SK-N-MC (cell line): Measurements from ENCODE around the gene ULK4.

Experiments used
- EZH2 ChIP-seq: fragments of 200-600 bp; sonication (generic); IDR thresholded peaks from one replicate; pipeline ENCODE4 v1.6.1; 2017; ENCODE audit warnings: antibody characterized with exemption
- FOXP2 ChIP-seq: optimal IDR thresholded peaks from 2 replicates; pipeline ENCODE3; 2011; ENCODE audit warnings: mild to moderate bottlenecking, moderate library complexity; ENCODE audit not compliant: insufficient read depth; ENCODE audit errors: extremely low read length, control extremely low read depth
- POLR2AphosphoS5 ChIP-seq: IDR thresholded peaks from 2 replicates; pipeline ENCODE4 v1.6.1; 2012; ENCODE audit warnings: mild to moderate bottlenecking, low read depth, low read length, borderline replicate concordance

DNA sequence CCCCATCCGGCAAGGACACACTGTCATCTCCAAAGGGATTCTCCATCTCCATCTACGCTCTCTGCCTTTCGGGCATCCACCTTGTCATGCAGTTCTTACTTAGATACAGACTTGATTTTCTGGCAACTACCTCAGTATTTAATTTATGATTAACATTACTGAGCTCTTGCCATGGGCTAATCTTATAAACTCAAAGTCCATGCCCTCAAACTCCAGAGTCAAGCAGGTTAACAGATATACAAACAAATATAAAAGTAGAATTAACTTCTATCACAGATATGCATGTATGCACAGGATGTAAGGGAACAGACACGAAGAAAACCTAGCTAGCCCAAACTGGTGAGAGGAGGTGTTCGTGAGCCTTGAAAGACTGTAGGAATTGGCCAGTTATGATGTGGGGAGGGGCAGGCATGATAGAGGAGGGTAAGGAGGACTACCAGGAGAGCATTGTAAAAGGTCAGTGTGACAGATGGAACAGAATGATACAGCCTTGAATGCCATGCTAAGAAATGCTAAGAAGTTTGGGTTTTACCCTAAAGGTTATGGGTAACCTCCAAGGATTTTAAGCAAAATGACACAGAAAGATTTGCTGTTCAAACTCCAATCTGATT is 334.3 kb downstream of the ULK4 start:
- no peak for TF ChIP-seq POLR2AphosphoS5
- no peak for TF ChIP-seq EZH2
- no peak for TF ChIP-seq FOXP2
